Endodermal cell (in vitro differentiated cells): ENCODE measurements around the gene ATP5F1B. TPM values are rescaled to one million over a fixed set of nuclear protein-coding genes. Genes with fewer than 3 reads are reported as not detected.
A peak's percentile ranks its signal among the peaks of the same experiment; 100 is the strongest.

Experiments used
- DNase-seq: peaks from one replicate; pipeline ENCODE4 v3.0.0-alpha.2; 2017
- H3K27ac ChIP-seq: 2 replicates; pipeline ENCODE4 v1.5.1; 2013; ENCODE audit warnings: mild to moderate bottlenecking, low read depth, low read length, moderate library complexity
- H3K27me3 ChIP-seq: 2 replicates; pipeline ENCODE4 v1.6.1; 2013; ENCODE audit warnings: mild to moderate bottlenecking, low read length, moderate library complexity; ENCODE audit not compliant: insufficient read depth, control insufficient read depth, poor library complexity, severe bottlenecking
- H3K36me3 ChIP-seq: 2 replicates; pipeline ENCODE4 v1.7.0; 2013; ENCODE audit warnings: mild to moderate bottlenecking, low read length, moderate library complexity; ENCODE audit not compliant: control insufficient read depth, insufficient read depth
- H3K4me1 ChIP-seq: one replicate; pipeline ENCODE4 v1.7.0; 2013; ENCODE audit warnings: low read length; ENCODE audit not compliant: control insufficient read depth, insufficient read depth
- H3K4me3 ChIP-seq: 2 replicates; pipeline ENCODE4 v1.5.1; 2013; ENCODE audit warnings: mild to moderate bottlenecking, low read length, moderate library complexity
- H3K9ac ChIP-seq: 2 replicates; pipeline ENCODE4 v1.6.1; 2013; ENCODE audit warnings: mild to moderate bottlenecking, low read length, moderate library complexity; ENCODE audit not compliant: poor library complexity, severe bottlenecking; ENCODE audit errors: extremely low read depth
- H3K9me3 ChIP-seq: 2 replicates; pipeline ENCODE4 v1.6.1; 2013; ENCODE audit warnings: mild to moderate bottlenecking, low read length, moderate library complexity; ENCODE audit not compliant: control insufficient read depth
- H3K27ac Mint-ChIP-seq: 2 replicates; pipeline ENCODE4 v1.8.0; 2020; ENCODE audit warnings: mixed read lengths
- H3K27me3 Mint-ChIP-seq: 2 replicates; pipeline ENCODE4 v1.8.0; 2021; ENCODE audit warnings: mild to moderate bottlenecking, mixed read lengths; ENCODE audit not compliant: insufficient read depth
- H3K36me3 Mint-ChIP-seq: 2 replicates; pipeline ENCODE4 v1.8.0; 2020; ENCODE audit warnings: low read depth, mixed read lengths
- H3K4me1 Mint-ChIP-seq: 2 replicates; pipeline ENCODE4 v1.8.0; 2020; ENCODE audit warnings: mixed read lengths
- H3K4me3 Mint-ChIP-seq: 2 replicates; pipeline ENCODE4 v1.8.0; 2020; ENCODE audit warnings: mild to moderate bottlenecking, moderate library complexity, mixed read lengths
- H3K9me3 Mint-ChIP-seq: 2 replicates; pipeline ENCODE4 v1.8.0; 2020; ENCODE audit warnings: mild to moderate bottlenecking, mixed read lengths
- CTCF ChIP-seq: fragments of 200-600 bp; sonication (generic); conservative IDR thresholded peaks from 2 replicates; pipeline ENCODE4 v1.5.0; 2021; ENCODE audit warnings: antibody characterized with exemption, mild to moderate bottlenecking
- WGBS, 2 experiments: methylation state at CpG; one replicate each; pipeline versions ENCODE4 v1.1.5 to v1.1.7; 2013; ENCODE audit warnings: missing lambda C conversion rate in 2 of 2, mixed read lengths in 1 of 2; ENCODE audit not compliant: insufficient coverage in 1 of 2, insufficient read length in 1 of 2; 5-methylcytosine and 5-hydroxymethylcytosine counted together
- total RNA-seq, 2 donors: library from RNA; stranded (reverse); fragmentation: NEBNext Ultra II Directional in 1 of 2; extraction: Animal tissue kit (Norgen Biotek cat#: 25700) in 1 of 2; gene quantifications; 2 replicates in 1 of 2; 3 replicates in 1 of 2; pipeline ENCODE4 v1.2.1, GENCODE V29; 2021

The ATP5F1B gene
- total RNA-seq, 2 donors from 2014 or later: 653 to 681 TPM

GRCh38 chr12:56589783-56590182 is 56.0 kb downstream of the ATP5F1B start:
- H3K27ac ChIP-seq: no peak overlapping the region
- H3K4me3 Mint-ChIP-seq: no peak overlapping the region
- H3K9ac ChIP-seq: no peak overlapping the region
- peaks cover 43% of the 10 kb centered on the region for H3K36me3 Mint-ChIP-seq
- DNase-seq: no peak
- H3K4me1 ChIP-seq: no peaks in the 10 kb centered on the region
- peak overlapping the region; percentile 61 for H3K27ac Mint-ChIP-seq
- H3K36me3 ChIP-seq: peaks cover 20% of the 10 kb centered on the region
- no peaks in the 10 kb centered on the region for H3K9me3 Mint-ChIP-seq
- peaks cover 10% of the 10 kb centered on the region for H3K4me1 Mint-ChIP-seq
- no peaks in the 10 kb centered on the region for H3K27me3 Mint-ChIP-seq
- H3K9me3 ChIP-seq: no peaks in the 10 kb centered on the region
- TF ChIP-seq CTCF: no peak
- no peaks in the 10 kb centered on the region for H3K27me3 ChIP-seq
- H3K4me3 ChIP-seq: no peak overlapping the region
- 92 to 93% methylated on average over 1 of the region's 1 CpG for WGBS, 2 experiments

Other genes with a start within 250 kb of the ATP5F1B start
- 10 to 100 TPM; 64.5 to 85.3 TPM for gene TIMELESS, start 196.6 kb downstream of the ATP5F1B start, total RNA-seq
- not detected for gene MIP, start 191.3 kb downstream of the ATP5F1B start, total RNA-seq
- 1 to 10 TPM; 2.9 to 3.8 TPM for gene SPRYD4, start 177.4 kb downstream of the ATP5F1B start, total RNA-seq
- 1 to 10 TPM; 1.5 to 2.7 TPM for gene GLS2, start 157.8 kb downstream of the ATP5F1B start, total RNA-seq
- gene RBMS2, start 124.2 kb downstream of the ATP5F1B start, total RNA-seq: 10 to 100 TPM; 26.3 to 33.8 TPM
- 100 to 1,000 TPM; 125 to 137 TPM for gene BAZ2A, start 15.7 kb downstream of the ATP5F1B start, total RNA-seq
- gene PTGES3, start 42.3 kb upstream of the ATP5F1B start, total RNA-seq: 100 to 1,000 TPM; 275 to 320 TPM
- 100 to 1,000 TPM; 817 to 958 TPM for gene NACA, start 79.3 kb upstream of the ATP5F1B start, total RNA-seq
- gene PRIM1, start 106.3 kb upstream of the ATP5F1B start, total RNA-seq: 10 to 100 TPM; 34.8 to 44.2 TPM
- gene HSD17B6, start 117.3 kb upstream of the ATP5F1B start, total RNA-seq: under 1 TPM; 0.57 to 0.89 TPM